ENCODE data around the gene TMEM14C.

Gene TMEM14C

GRCh38 chr6:10771371-10771894 lies 48.6 kb downstream of the TMEM14C start:
- DNase-seq = no peak

GRCh38 chr6:10778230-10778629 lies 55.4 kb downstream of the TMEM14C start:
- no peak for DNase-seq

GRCh38 chr6:10779076-10779475 lies 56.2 kb downstream of the TMEM14C start:
- DNase-seq = no peak
